Spinal cord (tissue), 10 donors: ENCODE results near the gene TIMD4. TPM values are rescaled to one million over a fixed set of nuclear protein-coding genes. Genes with fewer than 3 reads are reported as not detected.
"Not testable (repeated sequence)": the region's sequence is repeated elsewhere in the genome, so short reads cannot be mapped to it uniquely, and the experiment has no call there.

Experiments
- DNase-seq, 6 donors: peaks; one replicate each; pipeline versions ENCODE4 v3.0.0 to v3.0.0-alpha.2; 2013 to 2015; ENCODE audit warnings: low spot score in 6 of 6, low read depth in 4 of 6
- H3K27ac ChIP-seq: one replicate; pipeline ENCODE4 v1.5.1; 2013; ENCODE audit warnings: low read depth, low read length, control low read depth
- H3K27me3 ChIP-seq: one replicate; pipeline ENCODE4 v1.6.1; 2013; ENCODE audit warnings: low read length; ENCODE audit not compliant: control insufficient read depth, insufficient read depth
- H3K36me3 ChIP-seq: one replicate; pipeline ENCODE4 v1.6.1; 2013; ENCODE audit warnings: low read length; ENCODE audit not compliant: control insufficient read depth, insufficient read depth
- H3K4me1 ChIP-seq: one replicate; pipeline ENCODE4 v1.6.1; 2013; ENCODE audit warnings: low read length; ENCODE audit not compliant: control insufficient read depth, insufficient read depth
- H3K4me3 ChIP-seq: one replicate; pipeline ENCODE4 v1.5.1; 2013; ENCODE audit warnings: low read depth, low read length, control low read depth
- H3K9me3 ChIP-seq: one replicate; pipeline ENCODE4 v1.6.1; 2013; ENCODE audit warnings: low read length; ENCODE audit not compliant: control insufficient read depth, insufficient read depth
- WGBS: methylation state at CpG from one replicate; pipeline ENCODE4 v1.1.5; 2013; ENCODE audit warnings: missing lambda C conversion rate; ENCODE audit not compliant: insufficient coverage; 5-methylcytosine and 5-hydroxymethylcytosine counted together
- polyA plus RNA-seq, 2 donors: library from polyadenylated mRNA; unstranded; fragments of 120-200 nt; gene quantifications; one replicate each; pipeline ENCODE4 v1.2.1, GENCODE V29; 2013; ENCODE audit not compliant: insufficient read length in 2 of 2
- total RNA-seq, 2 donors: library from RNA; depleted of rRNA in 1 of 2; stranded (reverse); fragments of 120-200 nt in 1 of 2; fragments of >200 nt in 1 of 2; gene quantifications; one replicate each; pipeline versions ENCODE4 v1.2.3 to v1.2.4, GENCODE V29; 2013 to 2014
- donor health status: healthy.

The TIMD4 gene
- total and polyA plus RNA-seq, 4 donors = 0.40 to 5.3 (median 0.66) TPM

DNA sequence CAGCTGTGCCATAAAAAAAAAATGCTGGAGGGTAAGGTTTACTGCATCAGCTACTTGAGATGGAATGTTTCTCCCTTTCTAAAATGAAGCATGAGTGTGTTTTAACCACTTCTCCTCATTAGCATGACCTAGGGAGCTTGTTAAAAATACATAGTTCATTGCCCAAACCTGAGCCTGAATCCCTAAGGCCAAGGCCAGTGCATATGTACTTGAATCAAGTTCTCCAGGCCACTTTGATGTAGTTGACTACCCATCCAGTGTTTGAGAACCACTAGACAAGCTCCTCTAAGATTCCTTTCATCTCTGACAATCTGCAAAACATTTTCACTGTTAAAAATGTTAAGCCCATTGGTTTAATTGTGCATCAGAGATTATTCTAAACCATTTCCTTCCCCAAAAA, 6.7 kb downstream of the TIMD4 start:
- no peaks in the 10 kb centered on the region for H3K9me3 ChIP-seq
- H3K4me1 ChIP-seq = no peaks in the 10 kb centered on the region
- peak in 1 of 6 donors; percentile 28 for DNase-seq
- no peak overlapping the region for H3K4me3 ChIP-seq
- H3K27ac ChIP-seq = no peak overlapping the region
- H3K27me3 ChIP-seq = no peaks in the 10 kb centered on the region
- H3K36me3 ChIP-seq = no peaks in the 10 kb centered on the region

GRCh38 chr5:156951359-156951758, 11.7 kb downstream of the TIMD4 start:
- Histone ChIP-seq H3K27me3 (no peaks in the 10 kb centered on the region), H3K27ac (no peak overlapping the region), H3K4me3 (no peak overlapping the region), H3K36me3 (no peaks in the 10 kb centered on the region), H3K9me3 (no peaks in the 10 kb centered on the region), H3K4me1 (no peaks in the 10 kb centered on the region)
- no peak for DNase-seq
- WGBS = 94% methylated on average over 13 of the region's 13 CpGs

DNA sequence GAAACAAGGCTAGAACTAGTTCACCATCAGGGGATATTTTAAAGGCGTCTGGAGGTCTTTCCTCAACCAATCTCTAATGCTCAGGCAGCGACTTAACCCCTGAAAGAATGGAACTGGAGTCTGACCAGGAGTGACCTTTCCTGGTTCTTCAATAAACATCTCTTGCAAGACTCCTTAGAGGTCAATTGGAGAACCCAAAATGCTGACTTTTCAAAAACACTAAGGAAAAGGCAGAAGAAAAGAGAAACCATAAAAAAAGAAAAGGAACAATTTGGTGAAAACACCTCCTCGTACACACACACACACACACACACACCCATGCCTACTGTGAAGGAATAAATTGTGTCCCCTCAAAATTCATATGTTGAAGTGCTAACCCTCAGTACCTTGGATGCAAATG, 12.3 kb downstream of the TIMD4 start:
- 60% methylated on average over 1 of the region's 3 CpGs for WGBS
- Histone ChIP-seq H3K4me1 (no peaks in the 10 kb centered on the region), H3K36me3 (no peaks in the 10 kb centered on the region), H3K9me3 (no peaks in the 10 kb centered on the region), H3K27ac (no peak overlapping the region), H3K27me3 (no peaks in the 10 kb centered on the region), H3K4me3 (no peak overlapping the region)
- no peak for DNase-seq

GRCh38 chr5:156949424-156949823, 13.6 kb downstream of the TIMD4 start:
- no peak overlapping the region for H3K4me3 ChIP-seq
- no peaks in the 10 kb centered on the region for H3K36me3 ChIP-seq
- H3K27ac ChIP-seq = no peak overlapping the region
- no peak for DNase-seq
- H3K27me3 ChIP-seq = no peaks in the 10 kb centered on the region
- no peaks in the 10 kb centered on the region for H3K9me3 ChIP-seq
- H3K4me1 ChIP-seq = no peaks in the 10 kb centered on the region

DNA sequence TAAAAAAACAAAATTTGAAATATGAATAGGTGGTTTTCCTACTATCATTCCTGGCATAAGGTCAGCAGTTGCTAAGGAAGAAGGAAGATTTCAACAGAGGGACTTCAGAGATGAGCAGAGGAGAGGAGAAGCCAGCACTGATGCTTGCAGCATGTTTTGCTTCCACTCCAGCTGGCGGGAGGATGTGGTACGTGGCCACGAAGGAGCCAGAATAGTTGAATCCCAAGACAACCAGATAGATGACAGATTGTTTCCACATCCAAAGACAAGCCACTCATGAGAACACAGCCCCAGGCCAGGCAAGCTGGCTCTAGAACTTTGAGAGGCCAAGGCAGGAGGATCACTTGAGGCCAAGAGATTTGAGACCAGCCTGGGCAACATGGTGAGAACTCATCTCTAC, 15.1 kb downstream of the TIMD4 start:
- no peak overlapping the region for H3K27ac ChIP-seq

GRCh38 chr5:156942064-156942463, 21.0 kb downstream of the TIMD4 start:
- H3K36me3 ChIP-seq = no peaks in the 10 kb centered on the region
- no peaks in the 10 kb centered on the region for H3K4me1 ChIP-seq
- DNase-seq = no peak
- no peaks in the 10 kb centered on the region for H3K9me3 ChIP-seq
- H3K27me3 ChIP-seq = no peaks in the 10 kb centered on the region
- H3K27ac ChIP-seq = no peak overlapping the region
- 50% methylated on average over 1 of the region's 2 CpGs for WGBS
- H3K4me3 ChIP-seq = no peak overlapping the region

More for the DNA sequence above, 15.1 kb downstream of the TIMD4 start:
- H3K9me3 ChIP-seq = no peaks in the 10 kb centered on the region
- H3K36me3 ChIP-seq = no peaks in the 10 kb centered on the region
- H3K27me3 ChIP-seq = no peaks in the 10 kb centered on the region
- DNase-seq = no peak
- H3K4me3 ChIP-seq = no peak overlapping the region
- WGBS = 65% methylated on average over 3 of the region's 3 CpGs
- no peaks in the 10 kb centered on the region for H3K4me1 ChIP-seq

DNA sequence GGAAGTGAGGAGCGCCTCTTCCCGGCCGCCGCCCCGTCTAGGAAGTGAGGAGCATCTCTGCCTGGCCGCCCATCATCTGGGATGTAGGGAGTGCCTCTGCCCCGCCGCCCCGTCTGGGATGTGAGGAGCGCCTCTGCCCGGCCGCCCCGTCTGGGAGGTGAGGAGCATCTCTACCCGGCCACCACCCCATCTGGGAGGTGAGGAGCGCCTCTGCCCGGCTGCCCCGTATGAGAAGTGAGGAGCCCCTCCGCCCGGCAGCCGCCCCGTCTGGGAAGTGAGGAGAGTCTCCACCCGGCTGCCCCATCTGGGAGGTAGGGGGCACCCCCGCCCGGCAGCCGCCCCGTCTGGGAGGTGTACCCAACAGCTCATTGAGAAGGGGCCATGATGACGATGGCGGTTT, 22.6 kb downstream of the TIMD4 start:
- not testable (repeated sequence) for H3K9me3 ChIP-seq, H3K27me3 ChIP-seq, DNase-seq, H3K36me3 ChIP-seq, H3K4me3 ChIP-seq, H3K27ac ChIP-seq, H3K4me1 ChIP-seq
- over 99% methylated on average over 20 of the region's 28 CpGs for WGBS

DNA sequence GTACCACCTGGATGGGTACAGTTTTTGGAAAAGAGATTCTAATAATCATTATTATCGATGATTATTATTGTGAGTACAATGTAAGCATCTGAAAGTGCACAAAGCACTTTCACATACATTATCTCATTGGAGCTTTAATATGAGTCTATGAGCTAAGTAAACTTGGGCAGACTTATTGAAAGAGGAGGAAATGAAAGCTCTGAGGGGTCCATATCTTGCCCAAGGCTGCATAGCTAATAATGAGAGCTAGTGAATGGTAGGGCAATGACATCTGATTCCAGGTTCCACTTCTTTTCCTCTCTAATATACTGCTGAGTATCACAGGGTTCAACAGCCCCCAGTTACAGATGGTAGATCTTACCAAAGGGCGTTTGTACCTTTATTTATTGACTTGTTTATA, 26.1 kb downstream of the TIMD4 start:
- H3K4me1 ChIP-seq = no peaks in the 10 kb centered on the region
- 80% methylated on average over 1 of the region's 2 CpGs for WGBS

GRCh38 chr5:156934450-156935211, 28.4 kb downstream of the TIMD4 start:
- Histone ChIP-seq H3K9me3 (no peaks in the 10 kb centered on the region), H3K36me3 (no peaks in the 10 kb centered on the region), H3K4me1 (no peaks in the 10 kb centered on the region), H3K27ac (no peak overlapping the region), H3K27me3 (no peaks in the 10 kb centered on the region), H3K4me3 (no peak overlapping the region)
- 75% methylated on average over 2 of the region's 9 CpGs for WGBS
- peak in 5 of 6 donors; percentile 22 to 79 (median 27) for DNase-seq

More for the DNA sequence above, 26.1 kb downstream of the TIMD4 start:
- no peaks in the 10 kb centered on the region for H3K9me3 ChIP-seq
- no peak overlapping the region for H3K27ac ChIP-seq
- DNase-seq = no peak
- no peaks in the 10 kb centered on the region for H3K27me3 ChIP-seq
- H3K36me3 ChIP-seq = no peaks in the 10 kb centered on the region
- no peak overlapping the region for H3K4me3 ChIP-seq

DNA sequence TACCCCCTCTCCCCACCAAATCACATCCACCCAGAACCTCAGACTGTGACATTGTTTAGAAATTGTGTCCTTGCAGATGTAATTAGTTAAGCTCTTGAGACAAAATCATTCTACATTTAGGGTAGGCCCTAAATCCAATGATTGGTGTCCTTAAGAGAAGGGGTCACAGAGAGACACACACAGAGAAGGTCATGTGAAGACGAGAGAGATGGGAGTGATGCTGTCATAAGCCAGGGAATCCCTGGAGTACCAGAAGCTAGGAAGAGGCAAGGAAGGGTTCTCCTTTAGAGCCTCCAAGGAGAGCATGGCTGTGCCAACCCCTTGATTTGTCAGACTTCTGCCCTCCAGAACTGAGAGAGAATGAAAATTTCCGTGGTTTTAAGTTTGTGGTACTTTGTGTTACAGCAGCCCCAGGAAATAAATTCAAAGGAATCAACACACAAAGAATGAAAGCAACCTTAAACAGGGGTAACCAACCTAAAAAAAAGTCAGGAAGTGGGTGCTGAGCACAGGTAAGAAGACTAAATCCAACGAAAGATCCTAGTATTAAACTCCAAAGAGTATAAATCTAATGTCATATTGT, 33.6 kb downstream of the TIMD4 start:
- Histone ChIP-seq H3K27me3 (no peaks in the 10 kb centered on the region), H3K4me3 (no peak overlapping the region), H3K27ac (no peak overlapping the region), H3K4me1 (no peaks in the 10 kb centered on the region), H3K9me3 (no peaks in the 10 kb centered on the region), H3K36me3 (no peaks in the 10 kb centered on the region)
- DNase-seq = no peak
- WGBS = 77% methylated on average over 1 of the region's 3 CpGs
